K562 (cell line): ENCODE results near the gene GADD45G.

ENCODE experiments used
- CCNT2 ChIP-seq: IDR thresholded peaks from 2 replicates; pipeline ENCODE4 v1.6.1; 2011; ENCODE audit warnings: borderline replicate concordance, low read depth, mild to moderate bottlenecking, moderate library complexity, mixed read lengths, low read length; ENCODE audit not compliant: insufficient read length; ENCODE audit errors: extremely low read depth
- EP300 ChIP-seq: IDR thresholded peaks from 2 replicates; pipeline ENCODE4 v1.6.1; 2012; ENCODE audit warnings: low read length, improper control_type of control experiment
- ETV6 ChIP-seq, 3 experiments: fragments of 150-350 bp in 1 of 3; sonication (generic) in 1 of 3; formaldehyde crosslinking in 1 of 3; IDR thresholded peaks; 2 replicates each; pipeline versions ENCODE4 v1.6.1 to v1.8.0; 2014 to 2022; ENCODE audit warnings: borderline replicate concordance in 2 of 3, low read depth in 2 of 3, antibody characterized with exemption in 1 of 3, low read length in 1 of 3, mild to moderate bottlenecking in 1 of 3, missing genetic modification reagents in 1 of 3
- FOXA1 ChIP-seq: fragments of 450-650 bp; IDR thresholded peaks from 2 replicates; pipeline ENCODE4 v1.6.1; 2016; ENCODE audit warnings: mild to moderate bottlenecking, borderline replicate concordance
- GTF2F1 ChIP-seq: IDR thresholded peaks from 2 replicates; pipeline ENCODE4 v1.6.1; 2011; ENCODE audit warnings: low read depth, low read length, improper control_type of control experiment
- HDAC2 ChIP-seq: fragments of 450-650 bp; IDR thresholded peaks from 2 replicates; pipeline ENCODE4 v1.6.1; 2016; ENCODE audit warnings: mild to moderate bottlenecking
- JUN ChIP-seq, 2 experiments: sonication (generic) in 1 of 2; formaldehyde crosslinking in 1 of 2; IDR thresholded peaks; 2 replicates each; pipeline versions ENCODE4 v1.6.1 to v1.8.0; 2012 to 2022; ENCODE audit warnings: borderline replicate concordance in 2 of 2, mild to moderate bottlenecking in 2 of 2, improper control_type of control experiment in 1 of 2, low read depth in 1 of 2, low read length in 1 of 2, missing genetic modification reagents in 1 of 2
- POLR2AphosphoS5 ChIP-seq: IDR thresholded peaks from 2 replicates; pipeline ENCODE4 v1.6.1; 2011; ENCODE audit warnings: mild to moderate bottlenecking, low read depth, low read length, moderate library complexity; ENCODE audit not compliant: control insufficient read depth, insufficient read depth
- SMARCA5 ChIP-seq: fragments of 450-650 bp; IDR thresholded peaks from 2 replicates; pipeline ENCODE4 v1.6.1; 2016
- ZNF174 ChIP-seq: fragments of 250-450 bp; sonication (Bioruptor Pico); IDR thresholded peaks from 2 replicates; pipeline ENCODE4 v1.4.0; 2020; ENCODE audit warnings: mild to moderate bottlenecking
- ZNF239 ChIP-seq: fragments of 250-450 bp; sonication (Bioruptor Pico); IDR thresholded peaks from 2 replicates; pipeline ENCODE4 v1.4.0; 2020; ENCODE audit warnings: mild to moderate bottlenecking
- TF ChIP-seq, protein P1 (sequence below), 3 experiments: IDR thresholded peaks in 2 of 3; conservative IDR thresholded peaks in 1 of 3; 2 replicates each; pipeline ENCODE4 v1.5.1; 2011 to 2012; ENCODE audit warnings: low read length in 3 of 3, mild to moderate bottlenecking in 3 of 3, control low read depth in 2 of 3, improper control_type of control experiment in 1 of 3, inconsistent platforms in 1 of 3, low read depth in 1 of 3, mixed read lengths in 1 of 3, moderate library complexity in 1 of 3; ENCODE audit not compliant: insufficient read depth in 2 of 3

GRCh38 chr9:89576404-89576839, 28.4 kb upstream of the GADD45G start:
- TF ChIP-seq FOXA1: no peak
- TF ChIP-seq ZNF174 (CRISPR knock-in tag): no peak
- TF ChIP-seq POLR2AphosphoS5: no peak
- TF ChIP-seq EP300: no peak
- TF ChIP-seq CCNT2: no peak
- no peak for TF ChIP-seq JUN (IDR thresholded peaks at IDR 0.05; ENCODE audit: borderline replicate concordance, low read depth, low read length)
- TF ChIP-seq JUN (CRISPR knock-in tag; IDR thresholded peaks at IDR 0.05; ENCODE audit: borderline replicate concordance): no peak
- no peak for TF ChIP-seq ZNF239 (CRISPR knock-in tag)
- TF ChIP-seq, protein P1, sequence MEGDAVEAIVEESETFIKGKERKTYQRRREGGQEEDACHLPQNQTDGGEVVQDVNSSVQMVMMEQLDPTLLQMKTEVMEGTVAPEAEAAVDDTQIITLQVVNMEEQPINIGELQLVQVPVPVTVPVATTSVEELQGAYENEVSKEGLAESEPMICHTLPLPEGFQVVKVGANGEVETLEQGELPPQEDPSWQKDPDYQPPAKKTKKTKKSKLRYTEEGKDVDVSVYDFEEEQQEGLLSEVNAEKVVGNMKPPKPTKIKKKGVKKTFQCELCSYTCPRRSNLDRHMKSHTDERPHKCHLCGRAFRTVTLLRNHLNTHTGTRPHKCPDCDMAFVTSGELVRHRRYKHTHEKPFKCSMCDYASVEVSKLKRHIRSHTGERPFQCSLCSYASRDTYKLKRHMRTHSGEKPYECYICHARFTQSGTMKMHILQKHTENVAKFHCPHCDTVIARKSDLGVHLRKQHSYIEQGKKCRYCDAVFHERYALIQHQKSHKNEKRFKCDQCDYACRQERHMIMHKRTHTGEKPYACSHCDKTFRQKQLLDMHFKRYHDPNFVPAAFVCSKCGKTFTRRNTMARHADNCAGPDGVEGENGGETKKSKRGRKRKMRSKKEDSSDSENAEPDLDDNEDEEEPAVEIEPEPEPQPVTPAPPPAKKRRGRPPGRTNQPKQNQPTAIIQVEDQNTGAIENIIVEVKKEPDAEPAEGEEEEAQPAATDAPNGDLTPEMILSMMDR (IDR thresholded peaks at IDR 0.05 in 2 of 3, conservative IDR thresholded peaks at IDR 0.05 in 1 of 3; ENCODE audit: insufficient read depth in 2 of 3, low read depth in 1 of 3, low read length in 3 of 3): peak in 2 of 3 experiments; percentile 12 to 57; a peak in 3 of 6 replicates
- TF ChIP-seq GTF2F1: no peak
- no peak for TF ChIP-seq ETV6 (IDR thresholded peaks at IDR 0.05; ENCODE audit: borderline replicate concordance in 1 of 2, low read depth in 2 of 2, low read length in 1 of 2)
- TF ChIP-seq ETV6 (CRISPR knock-in tag; IDR thresholded peaks at IDR 0.05; ENCODE audit: borderline replicate concordance): no peak
- no peak for TF ChIP-seq SMARCA5
- no peak for TF ChIP-seq HDAC2
